B cell (primary cell): ENCODE data around the gene EPM2A. TPM values are rescaled to one million over a fixed set of nuclear protein-coding genes. Genes with fewer than 3 reads are reported as not detected.

Experiments used
- ATAC-seq: fragments of 200-7000 bp; cut with Tn5 transposase; one replicate; pipeline ENCODE4 v1.10.0; 2021; ENCODE audit warnings: low read depth, mild to moderate bottlenecking, moderate number of reproducible peaks, moderate library complexity
- CTCF ChIA-PET: fragments of 350-600 bp; sonication (Branson Sonifier 250); formaldehyde crosslinking; loops from one replicate; lab custom pipeline; 2021; ENCODE audit warnings: antibody characterized with exemption, inconsistent platforms; lab: Charles Lee
- POLR2A ChIA-PET: fragments of 350-600 bp; sonication (Branson Sonifier 250); formaldehyde crosslinking; loops from one replicate; lab custom pipeline; 2021; ENCODE audit warnings: antibody characterized with exemption; lab: Charles Lee
- DNase-seq: peaks from one replicate; pipeline ENCODE4 v3.0.0; 2013
- H2AFZ ChIP-seq: 2 replicates; pipeline ENCODE4 v1.6.1; 2012; ENCODE audit warnings: mild to moderate bottlenecking, low read depth, low read length; ENCODE audit not compliant: insufficient read depth, poor library complexity, severe bottlenecking
- H3K27ac ChIP-seq, 2 donors: 1 replicate in 1 of 2; 2 replicates in 1 of 2; pipeline ENCODE4 v1.5.1; 2012 to 2013; ENCODE audit warnings: low read length in 2 of 2, mild to moderate bottlenecking in 2 of 2, moderate library complexity in 1 of 2
- H3K27me3 ChIP-seq, 4 experiments: fragments of 200-600 bp in 1 of 4; sonication (generic) in 1 of 4; replicated peaks in 1 of 4; 1 replicate in 2 of 4; 2 replicates in 2 of 4; pipeline versions ENCODE4 v1.6.1 to v1.7.0; 2013 to 2016; ENCODE audit warnings: low read length in 3 of 4, mild to moderate bottlenecking in 2 of 4, mixed read lengths in 1 of 4, moderate library complexity in 1 of 4; ENCODE audit not compliant: insufficient read depth in 4 of 4, control insufficient read depth in 3 of 4; ENCODE audit errors: control extremely low read depth in 1 of 4
- H3K36me3 ChIP-seq, 2 experiments: replicated peaks in 1 of 2; 1 replicate in 1 of 2; 2 replicates in 1 of 2; pipeline versions ENCODE4 v1.6.1 to v1.7.1; 2013; ENCODE audit warnings: low read length in 1 of 2; ENCODE audit not compliant: insufficient read depth in 2 of 2, control insufficient read depth in 1 of 2; ENCODE audit errors: control extremely low read depth in 1 of 2, extremely low read depth in 1 of 2
- H3K4me1 ChIP-seq, 2 donors: fragments of 200-600 bp in 1 of 2; sonication (generic) in 1 of 2; 1 replicate in 1 of 2; 2 replicates in 1 of 2; pipeline versions ENCODE4 v1.5.1 to v1.6.1; 2013 to 2017; ENCODE audit warnings: low read length in 2 of 2; ENCODE audit not compliant: control insufficient read depth in 2 of 2, insufficient read depth in 2 of 2
- H3K4me2 ChIP-seq: replicated peaks from 2 replicates; pipeline ENCODE3; 2012; ENCODE audit warnings: mild to moderate bottlenecking, low read depth, low read length; ENCODE audit not compliant: poor library complexity, severe bottlenecking
- H3K4me3 ChIP-seq, 5 experiments: fragments of 200-600 bp in 1 of 5; sonication (generic) in 1 of 5; 1 replicate in 3 of 5; 2 replicates in 2 of 5; pipeline versions ENCODE4 v1.5.1 to v1.7.0; 2011 to 2016; ENCODE audit warnings: low read length in 4 of 5, mild to moderate bottlenecking in 4 of 5, low read depth in 2 of 5, control low read depth in 1 of 5, moderate library complexity in 1 of 5; ENCODE audit not compliant: insufficient read depth in 1 of 5; ENCODE audit errors: control extremely low read depth in 1 of 5, extremely low read depth in 1 of 5
- H3K79me2 ChIP-seq: fragments of 200-600 bp; sonication (generic); one replicate; pipeline ENCODE4 v1.6.0; 2016; ENCODE audit warnings: low read length; ENCODE audit not compliant: control insufficient read depth, insufficient read depth
- H3K9ac ChIP-seq: fragments of 200-600 bp; sonication (generic); 2 replicates; pipeline ENCODE4 v1.6.1; 2017; ENCODE audit warnings: mild to moderate bottlenecking, low read length, moderate library complexity
- H3K9me3 ChIP-seq, 3 donors: one replicate each; pipeline versions ENCODE4 v1.6.1 to v1.7.1; 2013; ENCODE audit warnings: low read length in 2 of 3; ENCODE audit not compliant: control insufficient read depth in 2 of 3, insufficient read depth in 1 of 3; ENCODE audit errors: control extremely low read depth in 1 of 3
- H4K20me1 ChIP-seq: 2 replicates; pipeline ENCODE4 v1.6.0; 2012; ENCODE audit warnings: mild to moderate bottlenecking, low read length; ENCODE audit not compliant: insufficient read depth, control insufficient read depth, poor library complexity, severe bottlenecking
- H3K27ac Mint-ChIP-seq: one replicate; pipeline ENCODE4 v1.8.0; 2021; ENCODE audit warnings: mixed read lengths
- H3K27me3 Mint-ChIP-seq: one replicate; pipeline ENCODE4 v1.8.0; 2021; ENCODE audit warnings: mixed read lengths
- H3K4me1 Mint-ChIP-seq: one replicate; pipeline ENCODE4 v1.8.0; 2021; ENCODE audit warnings: mixed read lengths
- H3K4me3 Mint-ChIP-seq: one replicate; pipeline ENCODE4 v1.8.0; 2021; ENCODE audit warnings: mixed read lengths
- H3K9me3 Mint-ChIP-seq: one replicate; pipeline ENCODE4 v1.8.0; 2022; ENCODE audit warnings: mixed read lengths; ENCODE audit not compliant: insufficient read depth
- EZH2 ChIP-seq: IDR thresholded peaks from 2 replicates; pipeline ENCODE4 v1.6.1; 2012; ENCODE audit warnings: borderline replicate concordance, low read depth, mild to moderate bottlenecking, moderate library complexity, low read length; ENCODE audit not compliant: insufficient read depth, poor library complexity, severe bottlenecking
- WGBS: methylation state at CpG from one replicate; pipeline ENCODE4 v1.1.5; 2013; ENCODE audit warnings: missing lambda C conversion rate; ENCODE audit not compliant: insufficient coverage; 5-methylcytosine and 5-hydroxymethylcytosine counted together
- intact Hi-C: fragments of 100-400 bp; cut with micrococcal nuclease; formaldehyde crosslinking; loops from one replicate; pipeline ENCODE4 v1.10.0; 2022
- polyA plus RNA-seq: library from polyadenylated mRNA; depleted of rRNA; stranded (reverse); fragments of >200 nt; gene quantifications from 2 replicates; pipeline ENCODE4 v1.2.3, GENCODE V29; 2012
- total RNA-seq, 2 donors: library from RNA; stranded (reverse); fragments of 120-200 nt in 1 of 2; gene quantifications; 1 replicate in 1 of 2; 2 replicates in 1 of 2; pipeline versions ENCODE4 v1.2.3 to v1.2.4, GENCODE V29; 2013 to 2022
- TF ChIP-seq, protein P1 (sequence below): fragments of 200-600 bp; IDR thresholded peaks from one replicate; pipeline ENCODE4 v1.8.0; 2022; ENCODE audit warnings: antibody characterized with exemption, mild to moderate bottlenecking

EPM2A gene
- total and polyA plus RNA-seq, 2 donors (not counting 1 experiment from before 2014, with no cell fraction given) = 6.2 to 17.0 TPM

DNA sequence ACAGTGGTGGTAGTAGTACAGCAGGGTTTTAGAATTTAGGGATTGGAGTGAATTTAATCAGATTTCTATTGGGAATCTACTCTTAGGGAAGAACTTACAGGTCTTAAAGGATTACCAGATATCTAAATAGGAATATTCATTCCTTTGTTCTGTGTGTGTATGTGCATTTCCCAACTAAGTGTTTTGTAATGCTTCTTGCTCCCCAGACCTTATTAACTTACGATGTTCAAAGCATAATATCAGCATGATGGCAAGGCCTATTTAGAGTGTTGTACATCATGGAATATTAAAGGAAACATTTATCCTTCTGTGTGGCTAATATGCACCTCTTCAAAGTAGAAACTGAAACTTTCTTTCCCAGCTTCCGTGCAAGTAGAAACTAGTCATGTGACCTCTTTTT lies 133.9 kb downstream of the EPM2A start:
- Histone ChIP-seq H3K27me3 (no peaks in the 10 kb centered on the region), H2AFZ (no peak overlapping the region), H3K27ac (no peak overlapping the region), H3K79me2 (no peaks in the 10 kb centered on the region), H3K9ac (no peak overlapping the region), H4K20me1 (no peaks in the 10 kb centered on the region), H3K9me3 (no peaks in the 10 kb centered on the region), H3K36me3 (no peaks in the 10 kb centered on the region), H3K4me3 (no peak overlapping the region), H3K4me1 (no peaks in the 10 kb centered on the region), H3K4me2 (no peak overlapping the region)
- Mint-ChIP-seq H3K27me3 (no peaks in the 10 kb centered on the region), H3K9me3 (no peaks in the 10 kb centered on the region), H3K4me3 (no peak overlapping the region), H3K27ac (no peak overlapping the region), H3K4me1 (no peaks in the 10 kb centered on the region)
- CTCF ChIA-PET = no interaction called here
- ATAC-seq (no peak), DNase-seq (no peak)
- intact Hi-C loops = no loop called here
- WGBS = no CpG with 5 or more reads among the region's 2 CpGs
- no peak for TF ChIP-seq EZH2
- TF ChIP-seq, protein P1, sequence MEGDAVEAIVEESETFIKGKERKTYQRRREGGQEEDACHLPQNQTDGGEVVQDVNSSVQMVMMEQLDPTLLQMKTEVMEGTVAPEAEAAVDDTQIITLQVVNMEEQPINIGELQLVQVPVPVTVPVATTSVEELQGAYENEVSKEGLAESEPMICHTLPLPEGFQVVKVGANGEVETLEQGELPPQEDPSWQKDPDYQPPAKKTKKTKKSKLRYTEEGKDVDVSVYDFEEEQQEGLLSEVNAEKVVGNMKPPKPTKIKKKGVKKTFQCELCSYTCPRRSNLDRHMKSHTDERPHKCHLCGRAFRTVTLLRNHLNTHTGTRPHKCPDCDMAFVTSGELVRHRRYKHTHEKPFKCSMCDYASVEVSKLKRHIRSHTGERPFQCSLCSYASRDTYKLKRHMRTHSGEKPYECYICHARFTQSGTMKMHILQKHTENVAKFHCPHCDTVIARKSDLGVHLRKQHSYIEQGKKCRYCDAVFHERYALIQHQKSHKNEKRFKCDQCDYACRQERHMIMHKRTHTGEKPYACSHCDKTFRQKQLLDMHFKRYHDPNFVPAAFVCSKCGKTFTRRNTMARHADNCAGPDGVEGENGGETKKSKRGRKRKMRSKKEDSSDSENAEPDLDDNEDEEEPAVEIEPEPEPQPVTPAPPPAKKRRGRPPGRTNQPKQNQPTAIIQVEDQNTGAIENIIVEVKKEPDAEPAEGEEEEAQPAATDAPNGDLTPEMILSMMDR = no peak
- POLR2A ChIA-PET = no interaction called here

DNA sequence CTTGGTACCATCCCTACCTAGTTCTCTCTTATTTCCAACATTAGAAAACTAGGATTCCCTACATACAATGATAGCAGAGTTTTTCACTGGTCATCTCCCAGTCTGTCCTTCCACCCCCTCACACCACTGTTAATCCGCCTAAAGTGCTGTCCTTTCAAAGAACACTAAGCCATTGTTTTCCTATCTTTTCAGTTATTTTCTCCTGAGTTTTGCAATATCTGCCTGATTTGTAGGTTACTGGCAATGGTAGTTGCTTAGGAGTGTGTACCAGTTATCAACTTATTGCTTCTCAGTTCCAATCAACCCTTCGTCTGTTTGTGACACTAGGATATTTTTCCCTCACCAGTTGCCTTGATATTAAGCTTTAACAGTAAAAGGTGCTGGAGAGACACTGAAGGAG lies 135.0 kb downstream of the EPM2A start:
- Histone ChIP-seq H3K27me3 (no peaks in the 10 kb centered on the region), H3K27ac (no peak overlapping the region), H3K4me1 (no peaks in the 10 kb centered on the region), H2AFZ (no peak overlapping the region), H3K4me3 (no peak overlapping the region), H3K4me2 (no peak overlapping the region), H3K9ac (no peak overlapping the region), H3K9me3 (no peaks in the 10 kb centered on the region), H3K36me3 (no peaks in the 10 kb centered on the region), H4K20me1 (no peaks in the 10 kb centered on the region), H3K79me2 (no peaks in the 10 kb centered on the region)
- H3K4me1 Mint-ChIP-seq = no peaks in the 10 kb centered on the region
- no peak overlapping the region for H3K27ac Mint-ChIP-seq
- H3K4me3 Mint-ChIP-seq = no peak overlapping the region
- no peak for DNase-seq
- intact Hi-C loops = no loop called here
- no peak for TF ChIP-seq EZH2
- TF ChIP-seq, protein P1 = no peak
- no peaks in the 10 kb centered on the region for H3K27me3 Mint-ChIP-seq
- no peaks in the 10 kb centered on the region for H3K9me3 Mint-ChIP-seq
- no peak for ATAC-seq
- WGBS = no CpG with 5 or more reads among the region's 2 CpGs
- POLR2A ChIA-PET = no interaction called here
- CTCF ChIA-PET = no interaction called here
